Epithelial cell of esophagus (primary cell): ENCODE data around the gene NXPH4.

Experiments used
- DNase-seq: peaks from one replicate; pipeline ENCODE4 v3.0.0; 2010; ENCODE audit warnings: low read depth
- H3K4me3 ChIP-seq: 2 replicates; pipeline ENCODE4 v1.5.1; 2011; ENCODE audit warnings: mild to moderate bottlenecking, low read length, control low read depth
- TF ChIP-seq, protein P1 (sequence below): IDR thresholded peaks from 2 replicates; pipeline ENCODE4 v1.5.1; 2011; ENCODE audit warnings: low read depth, mild to moderate bottlenecking, low read length, control low read depth, inconsistent platforms; ENCODE audit not compliant: insufficient read depth; ENCODE audit errors: missing control alignments

Gene NXPH4

DNA sequence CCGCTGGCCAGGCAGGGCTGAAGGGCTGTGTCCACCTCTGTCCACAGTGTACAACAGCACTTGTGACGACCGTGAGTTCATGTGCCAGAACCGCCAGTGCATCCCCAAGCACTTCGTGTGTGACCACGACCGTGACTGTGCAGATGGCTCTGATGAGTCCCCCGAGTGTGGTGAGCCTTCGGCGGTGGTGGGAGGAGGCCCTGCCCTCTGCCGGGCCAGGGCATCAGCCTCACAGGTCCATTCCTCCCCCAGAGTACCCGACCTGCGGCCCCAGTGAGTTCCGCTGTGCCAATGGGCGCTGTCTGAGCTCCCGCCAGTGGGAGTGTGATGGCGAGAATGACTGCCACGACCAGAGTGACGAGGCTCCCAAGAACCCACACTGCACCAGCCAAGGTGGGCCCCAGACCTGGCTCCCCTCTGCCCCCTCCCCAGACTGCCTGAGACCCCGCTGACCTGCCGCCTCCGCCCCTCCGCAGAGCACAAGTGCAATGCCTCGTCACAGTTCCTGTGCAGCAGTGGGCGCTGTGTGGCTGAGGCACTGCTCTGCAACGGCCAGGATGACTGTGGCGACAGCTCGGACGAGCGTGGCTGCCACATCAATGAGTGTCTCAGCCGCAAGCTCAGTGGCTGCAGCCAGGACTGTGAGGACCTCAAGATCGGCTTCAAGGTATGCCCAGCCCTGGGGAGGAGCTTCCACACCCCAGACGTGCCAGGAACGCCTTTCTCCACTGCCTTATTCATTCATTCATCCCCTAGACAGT, 20.8 kb upstream of the NXPH4 start:
- H3K4me3 ChIP-seq: no peak overlapping the region
- DNase-seq: no peak
- TF ChIP-seq, protein P1, sequence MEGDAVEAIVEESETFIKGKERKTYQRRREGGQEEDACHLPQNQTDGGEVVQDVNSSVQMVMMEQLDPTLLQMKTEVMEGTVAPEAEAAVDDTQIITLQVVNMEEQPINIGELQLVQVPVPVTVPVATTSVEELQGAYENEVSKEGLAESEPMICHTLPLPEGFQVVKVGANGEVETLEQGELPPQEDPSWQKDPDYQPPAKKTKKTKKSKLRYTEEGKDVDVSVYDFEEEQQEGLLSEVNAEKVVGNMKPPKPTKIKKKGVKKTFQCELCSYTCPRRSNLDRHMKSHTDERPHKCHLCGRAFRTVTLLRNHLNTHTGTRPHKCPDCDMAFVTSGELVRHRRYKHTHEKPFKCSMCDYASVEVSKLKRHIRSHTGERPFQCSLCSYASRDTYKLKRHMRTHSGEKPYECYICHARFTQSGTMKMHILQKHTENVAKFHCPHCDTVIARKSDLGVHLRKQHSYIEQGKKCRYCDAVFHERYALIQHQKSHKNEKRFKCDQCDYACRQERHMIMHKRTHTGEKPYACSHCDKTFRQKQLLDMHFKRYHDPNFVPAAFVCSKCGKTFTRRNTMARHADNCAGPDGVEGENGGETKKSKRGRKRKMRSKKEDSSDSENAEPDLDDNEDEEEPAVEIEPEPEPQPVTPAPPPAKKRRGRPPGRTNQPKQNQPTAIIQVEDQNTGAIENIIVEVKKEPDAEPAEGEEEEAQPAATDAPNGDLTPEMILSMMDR: no peak

DNA sequence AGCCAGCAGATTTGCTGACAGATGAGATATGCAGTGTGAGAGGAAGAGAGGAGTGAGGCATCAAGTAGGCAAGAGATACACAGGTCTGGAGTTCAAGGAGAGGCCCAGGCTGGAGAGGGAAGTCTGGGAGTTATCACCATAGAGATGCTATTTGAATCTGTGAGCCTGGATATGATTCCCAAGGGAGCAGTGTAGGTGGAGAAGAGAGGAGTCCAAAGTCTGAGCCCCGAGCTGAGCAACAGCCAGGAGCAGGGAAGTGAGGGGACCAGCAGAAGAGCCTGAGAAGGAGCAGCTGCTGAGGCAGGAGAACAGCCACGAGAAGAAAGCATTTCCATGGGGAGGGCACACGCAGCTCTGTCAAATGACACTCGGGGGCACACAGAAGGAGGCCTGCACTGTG, 20.2 kb upstream of the NXPH4 start:
- TF ChIP-seq, protein P1: no peak
- no peak overlapping the region for H3K4me3 ChIP-seq
- no peak for DNase-seq

DNA sequence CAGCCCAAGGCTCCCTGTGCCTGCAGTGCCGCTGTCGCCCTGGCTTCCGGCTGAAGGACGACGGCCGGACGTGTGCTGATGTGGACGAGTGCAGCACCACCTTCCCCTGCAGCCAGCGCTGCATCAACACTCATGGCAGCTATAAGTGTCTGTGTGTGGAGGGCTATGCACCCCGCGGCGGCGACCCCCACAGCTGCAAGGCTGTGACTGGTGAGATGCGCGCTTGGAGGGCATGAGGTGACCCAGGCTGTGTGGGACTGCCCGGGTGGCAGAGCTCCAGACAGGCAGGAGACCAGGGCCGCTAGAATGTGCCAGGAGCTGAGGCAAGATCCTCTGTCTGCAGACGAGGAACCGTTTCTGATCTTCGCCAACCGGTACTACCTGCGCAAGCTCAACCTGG, 19.6 kb upstream of the NXPH4 start:
- DNase-seq: no peak
- H3K4me3 ChIP-seq: no peak overlapping the region
- TF ChIP-seq, protein P1: no peak

DNA sequence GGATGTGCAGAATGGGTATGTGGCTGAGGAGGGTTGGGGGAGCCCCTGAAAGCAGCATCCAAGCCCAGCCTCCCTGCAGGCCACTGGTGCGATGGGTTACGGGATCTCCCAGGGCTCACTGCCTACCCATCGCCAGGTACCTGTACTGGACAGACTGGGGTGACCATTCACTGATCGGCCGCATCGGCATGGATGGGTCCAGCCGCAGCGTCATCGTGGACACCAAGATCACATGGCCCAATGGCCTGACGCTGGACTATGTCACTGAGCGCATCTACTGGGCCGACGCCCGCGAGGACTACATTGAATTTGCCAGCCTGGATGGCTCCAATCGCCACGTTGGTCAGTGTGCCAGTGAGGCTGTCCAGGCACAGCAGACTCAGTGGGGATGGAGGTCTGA, 18.3 kb upstream of the NXPH4 start:
- DNase-seq: no peak
- no peak overlapping the region for H3K4me3 ChIP-seq
- TF ChIP-seq, protein P1: no peak

DNA sequence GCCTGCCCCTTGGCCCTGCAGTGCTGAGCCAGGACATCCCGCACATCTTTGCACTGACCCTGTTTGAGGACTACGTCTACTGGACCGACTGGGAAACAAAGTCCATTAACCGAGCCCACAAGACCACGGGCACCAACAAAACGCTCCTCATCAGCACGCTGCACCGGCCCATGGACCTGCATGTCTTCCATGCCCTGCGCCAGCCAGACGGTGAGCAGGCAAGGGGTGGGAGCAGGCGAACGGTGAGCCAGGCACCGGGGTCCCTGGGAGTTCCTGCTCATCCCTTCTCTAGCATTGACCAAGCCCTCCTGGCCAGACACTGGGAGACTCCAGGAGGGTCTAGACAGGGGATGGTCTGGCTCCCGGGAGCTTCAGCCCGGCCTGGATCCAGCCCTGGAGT, 17.4 kb upstream of the NXPH4 start:
- TF ChIP-seq, protein P1: no peak
- H3K4me3 ChIP-seq: no peak overlapping the region
- no peak for DNase-seq

DNA sequence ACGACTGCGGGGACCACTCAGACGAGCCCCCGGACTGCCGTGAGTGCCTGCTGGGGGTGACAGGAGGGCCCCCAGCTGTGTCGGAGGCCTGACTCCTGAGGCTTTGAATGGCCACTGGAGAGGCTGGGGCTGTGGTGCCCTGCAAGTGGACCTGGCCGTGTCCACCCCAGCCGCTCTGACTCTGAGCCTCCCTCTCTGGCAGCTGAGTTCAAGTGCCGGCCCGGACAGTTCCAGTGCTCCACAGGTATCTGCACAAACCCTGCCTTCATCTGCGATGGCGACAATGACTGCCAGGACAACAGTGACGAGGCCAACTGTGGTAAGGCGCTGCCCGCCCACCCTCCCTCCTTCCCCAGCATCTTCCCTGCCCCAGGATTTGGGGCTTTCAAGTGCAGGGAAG, 16.1 kb upstream of the NXPH4 start:
- no peak overlapping the region for H3K4me3 ChIP-seq
- no peak for DNase-seq
- TF ChIP-seq, protein P1: no peak

DNA sequence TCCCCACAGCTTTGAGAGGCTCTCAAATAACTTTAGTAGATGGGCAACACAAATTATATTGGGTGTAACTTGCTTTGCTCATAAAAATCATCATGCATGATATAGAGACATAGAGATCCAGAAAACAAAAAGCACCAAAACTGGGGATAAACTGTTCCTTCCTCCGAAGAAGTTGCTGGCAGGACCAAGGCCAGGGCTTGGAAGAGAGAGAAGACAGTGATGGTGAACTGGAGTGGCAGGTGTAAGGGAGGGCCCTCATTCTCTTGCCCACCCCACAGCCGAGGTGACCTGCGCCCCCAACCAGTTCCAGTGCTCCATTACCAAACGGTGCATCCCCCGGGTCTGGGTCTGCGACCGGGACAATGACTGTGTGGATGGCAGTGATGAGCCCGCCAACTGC, 15.4 kb upstream of the NXPH4 start:
- no peak for DNase-seq
- TF ChIP-seq, protein P1: no peak
- H3K4me3 ChIP-seq: no peak overlapping the region
